ACC112 (cell line): Measurements from ENCODE around the gene FBXL17.

ENCODE experiments used
- H2AFZ ChIP-seq: fragments of 200-600 bp; sonication (generic); one replicate; pipeline ENCODE4 v1.6.0; 2017; ENCODE audit warnings: antibody characterized with exemption, low read length; ENCODE audit not compliant: unreplicated experiment
- H3K27ac ChIP-seq: fragments of 200-600 bp; sonication (generic); 2 replicates; pipeline ENCODE4 v1.5.1; 2014; ENCODE audit warnings: low read depth, mild to moderate bottlenecking, antibody characterized with exemption, low read length, moderate library complexity
- H3K27me3 ChIP-seq: fragments of 200-600 bp; sonication (generic); 2 replicates; pipeline ENCODE4 v1.6.1; 2014; ENCODE audit warnings: mild to moderate bottlenecking, antibody characterized with exemption, low read length, moderate library complexity, mixed read lengths; ENCODE audit not compliant: insufficient read depth
- H3K36me3 ChIP-seq: fragments of 200-600 bp; sonication (generic); 2 replicates; pipeline ENCODE4 v1.6.1; 2016; ENCODE audit warnings: mild to moderate bottlenecking, antibody characterized with exemption, low read length, moderate library complexity, mixed read lengths; ENCODE audit not compliant: insufficient read depth
- H3K4me1 ChIP-seq: fragments of 200-600 bp; sonication (generic); one replicate; pipeline ENCODE4 v1.6.1; 2016; ENCODE audit warnings: low read length, mixed read lengths; ENCODE audit not compliant: insufficient read depth, unreplicated experiment, control insufficient read depth
- H3K4me3 ChIP-seq: fragments of 200-600 bp; sonication (generic); 2 replicates; pipeline ENCODE4 v1.5.1; 2014; ENCODE audit warnings: mild to moderate bottlenecking, low read depth, low read length
- H3K79me2 ChIP-seq: fragments of 200-600 bp; sonication (generic); one replicate; pipeline ENCODE4 v1.6.0; 2016; ENCODE audit warnings: low read length; ENCODE audit not compliant: control insufficient read depth, unreplicated experiment, insufficient read depth

FBXL17 gene

DNA sequence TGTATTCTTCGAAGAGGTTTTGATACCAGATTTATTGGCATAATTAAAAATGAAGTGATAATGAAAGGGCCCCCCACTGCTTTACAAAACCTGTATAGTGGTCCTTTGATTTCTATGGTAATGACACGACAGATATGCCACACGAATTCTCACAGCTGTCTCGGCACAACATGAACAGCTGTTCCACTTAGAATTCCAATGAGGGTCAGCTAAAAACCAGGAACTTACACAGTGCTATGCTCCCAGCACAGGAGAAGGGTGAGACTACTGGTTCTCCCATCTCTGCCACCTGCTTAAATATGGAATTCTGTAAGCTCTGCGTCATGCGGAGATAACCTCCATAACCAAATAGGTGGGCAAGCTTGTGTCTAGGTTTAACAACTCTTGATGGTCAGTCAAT lies 528.2 kb downstream of the FBXL17 start:
- Histone ChIP-seq H3K4me1 (no peaks in the 10 kb centered on the region), H3K27me3 (no peaks in the 10 kb centered on the region), H3K4me3 (no peak overlapping the region), H3K27ac (no peak overlapping the region), H3K79me2 (no peaks in the 10 kb centered on the region), H2AFZ (no peak overlapping the region), H3K36me3 (no peaks in the 10 kb centered on the region)

DNA sequence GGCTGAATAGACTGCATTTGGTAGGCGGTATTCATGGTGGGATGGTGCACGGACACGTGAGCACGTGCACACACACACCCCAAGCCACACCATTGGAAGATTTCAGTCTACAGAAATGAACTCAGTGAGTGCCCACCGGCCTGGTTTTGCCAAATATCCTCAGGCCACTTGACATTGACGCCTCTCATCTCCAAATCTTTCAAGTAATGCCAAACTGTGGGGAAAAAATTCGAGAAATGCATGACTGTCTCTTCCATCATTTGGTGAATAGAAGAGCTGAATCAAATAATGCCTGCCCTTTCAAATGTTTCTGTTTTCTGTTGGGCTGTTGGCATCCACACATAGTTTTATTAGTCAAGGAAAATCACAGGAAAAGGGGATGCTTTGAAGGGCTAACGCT lies 528.9 kb downstream of the FBXL17 start:
- Histone ChIP-seq H2AFZ (no peak overlapping the region), H3K36me3 (no peaks in the 10 kb centered on the region), H3K4me3 (no peak overlapping the region), H3K27me3 (no peaks in the 10 kb centered on the region), H3K4me1 (no peaks in the 10 kb centered on the region), H3K79me2 (no peaks in the 10 kb centered on the region), H3K27ac (no peak overlapping the region)

DNA sequence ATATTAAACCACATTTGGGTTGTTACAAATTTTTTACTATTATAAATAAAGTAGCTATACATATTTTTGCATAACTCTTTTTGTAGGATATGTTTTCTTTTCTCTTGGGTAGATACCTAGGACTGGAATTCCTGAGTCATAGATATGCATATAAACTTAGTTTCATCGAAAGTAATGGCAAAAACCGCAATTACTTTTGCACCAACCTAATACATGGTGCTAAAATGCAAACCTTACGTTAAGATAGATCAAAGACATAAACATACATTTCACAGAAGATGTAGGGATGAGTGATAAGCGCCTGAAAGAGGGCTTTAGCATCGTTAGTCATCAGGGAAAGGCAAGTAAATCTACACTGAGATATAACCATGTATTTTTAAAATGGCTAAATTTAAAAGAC lies 532.8 kb downstream of the FBXL17 start:
- Histone ChIP-seq H3K36me3 (no peaks in the 10 kb centered on the region), H3K27ac (no peak overlapping the region), H3K4me3 (no peak overlapping the region), H3K79me2 (no peaks in the 10 kb centered on the region), H3K27me3 (peaks cover 18% of the 10 kb centered on the region), H3K4me1 (no peaks in the 10 kb centered on the region), H2AFZ (no peak overlapping the region)

DNA sequence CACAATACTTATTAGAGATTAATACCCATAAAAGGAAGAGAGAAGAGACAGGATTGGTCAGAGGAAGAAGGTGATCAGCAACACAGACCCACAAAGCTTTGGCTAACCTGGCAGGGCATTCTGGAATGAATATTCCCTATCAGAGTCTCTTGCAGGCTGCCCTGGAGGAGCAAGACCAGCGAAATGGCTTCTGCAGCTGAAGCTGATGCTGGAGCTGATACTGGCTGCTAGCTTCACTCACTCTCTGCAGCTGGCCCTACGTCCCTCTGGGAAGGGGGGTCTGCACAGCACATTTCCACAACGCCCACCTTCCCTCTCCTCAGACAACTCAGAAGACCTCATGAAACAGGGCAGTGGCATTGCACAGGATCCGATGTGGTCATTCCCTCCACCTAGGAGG lies 541.3 kb downstream of the FBXL17 start:
- peaks cover 45% of the 10 kb centered on the region for H3K27me3 ChIP-seq
- no peaks in the 10 kb centered on the region for H3K36me3 ChIP-seq
- no peak overlapping the region for H3K4me3 ChIP-seq
- no peaks in the 10 kb centered on the region for H3K79me2 ChIP-seq
- H2AFZ ChIP-seq, result no peak overlapping the region
- H3K4me1 ChIP-seq, result no peaks in the 10 kb centered on the region
- no peak overlapping the region for H3K27ac ChIP-seq

DNA sequence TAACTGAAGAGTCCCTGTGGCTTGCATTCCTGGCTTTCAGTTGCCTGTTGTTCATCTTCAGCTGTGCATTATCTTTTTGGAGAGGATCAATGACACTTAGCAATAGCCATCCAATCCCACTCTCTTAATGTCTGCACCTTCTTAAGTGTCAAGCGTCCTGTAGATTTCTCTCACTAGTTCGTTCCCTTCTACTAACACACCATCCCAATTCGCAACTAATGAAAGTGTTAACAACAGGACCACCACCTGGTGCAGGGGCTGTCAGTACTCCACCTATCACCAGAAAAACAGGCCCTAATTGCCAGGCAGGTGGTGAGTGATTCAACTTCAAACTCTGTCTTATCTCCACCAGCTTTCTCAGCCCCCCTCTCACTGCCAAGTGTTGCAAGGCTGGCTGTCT lies 541.7 kb downstream of the FBXL17 start:
- H3K79me2 ChIP-seq, result no peaks in the 10 kb centered on the region
- no peak overlapping the region for H3K27ac ChIP-seq
- no peaks in the 10 kb centered on the region for H3K36me3 ChIP-seq
- peaks cover 41% of the 10 kb centered on the region for H3K27me3 ChIP-seq
- no peaks in the 10 kb centered on the region for H3K4me1 ChIP-seq
- H3K4me3 ChIP-seq, result no peak overlapping the region
- H2AFZ ChIP-seq, result no peak overlapping the region

DNA sequence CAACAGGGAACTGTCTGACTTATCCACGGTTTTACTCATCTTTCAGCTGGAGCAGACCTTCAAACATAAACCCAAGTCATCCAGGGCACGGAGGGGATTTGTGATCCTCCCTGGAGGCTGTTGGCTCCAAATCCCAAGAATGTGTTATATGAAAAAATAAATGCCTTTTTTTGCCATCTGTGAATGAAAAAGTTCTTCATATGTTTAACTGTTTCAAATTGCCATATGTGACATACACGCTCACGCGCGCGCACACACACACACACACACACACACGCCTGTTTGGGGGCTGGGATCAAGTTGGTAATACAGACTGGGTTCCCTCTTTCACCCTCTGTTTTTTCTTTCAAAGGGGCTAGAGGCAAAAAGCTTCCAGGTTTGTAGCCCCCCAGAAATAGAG lies 546.8 kb downstream of the FBXL17 start:
- no peaks in the 10 kb centered on the region for H3K4me1 ChIP-seq
- H3K36me3 ChIP-seq, result no peaks in the 10 kb centered on the region
- peaks cover 8% of the 10 kb centered on the region; the same call in 1 of the 2 replicates for H3K27me3 ChIP-seq
- no peak overlapping the region for H2AFZ ChIP-seq
- no peak overlapping the region for H3K4me3 ChIP-seq
- H3K27ac ChIP-seq, result no peak overlapping the region
- H3K79me2 ChIP-seq, result no peaks in the 10 kb centered on the region

DNA sequence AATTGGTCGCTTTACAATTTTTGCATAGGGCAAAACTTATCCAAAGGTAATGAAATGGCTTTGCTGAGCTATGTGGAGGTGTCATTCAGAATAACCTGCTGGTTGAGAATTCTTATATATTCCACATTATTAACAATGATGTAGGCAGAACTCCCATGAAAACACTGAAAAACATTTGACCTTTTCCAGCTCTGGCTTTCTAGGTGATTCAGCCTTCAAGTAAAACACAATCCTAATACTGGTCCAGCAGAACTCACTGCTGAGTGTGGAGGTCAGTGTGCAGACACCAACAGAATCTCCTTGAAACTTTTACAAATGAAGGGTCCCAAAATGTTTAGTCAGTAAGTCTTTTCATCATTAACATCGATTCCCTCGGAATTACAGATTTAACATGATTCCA lies 549.2 kb downstream of the FBXL17 start:
- no peak overlapping the region for H3K27ac ChIP-seq
- no peaks in the 10 kb centered on the region for H3K4me1 ChIP-seq
- peaks cover 8% of the 10 kb centered on the region; the same call in 1 of the 2 replicates for H3K27me3 ChIP-seq
- no peak overlapping the region for H2AFZ ChIP-seq
- no peak overlapping the region for H3K4me3 ChIP-seq
- no peaks in the 10 kb centered on the region for H3K79me2 ChIP-seq
- no peaks in the 10 kb centered on the region for H3K36me3 ChIP-seq

DNA sequence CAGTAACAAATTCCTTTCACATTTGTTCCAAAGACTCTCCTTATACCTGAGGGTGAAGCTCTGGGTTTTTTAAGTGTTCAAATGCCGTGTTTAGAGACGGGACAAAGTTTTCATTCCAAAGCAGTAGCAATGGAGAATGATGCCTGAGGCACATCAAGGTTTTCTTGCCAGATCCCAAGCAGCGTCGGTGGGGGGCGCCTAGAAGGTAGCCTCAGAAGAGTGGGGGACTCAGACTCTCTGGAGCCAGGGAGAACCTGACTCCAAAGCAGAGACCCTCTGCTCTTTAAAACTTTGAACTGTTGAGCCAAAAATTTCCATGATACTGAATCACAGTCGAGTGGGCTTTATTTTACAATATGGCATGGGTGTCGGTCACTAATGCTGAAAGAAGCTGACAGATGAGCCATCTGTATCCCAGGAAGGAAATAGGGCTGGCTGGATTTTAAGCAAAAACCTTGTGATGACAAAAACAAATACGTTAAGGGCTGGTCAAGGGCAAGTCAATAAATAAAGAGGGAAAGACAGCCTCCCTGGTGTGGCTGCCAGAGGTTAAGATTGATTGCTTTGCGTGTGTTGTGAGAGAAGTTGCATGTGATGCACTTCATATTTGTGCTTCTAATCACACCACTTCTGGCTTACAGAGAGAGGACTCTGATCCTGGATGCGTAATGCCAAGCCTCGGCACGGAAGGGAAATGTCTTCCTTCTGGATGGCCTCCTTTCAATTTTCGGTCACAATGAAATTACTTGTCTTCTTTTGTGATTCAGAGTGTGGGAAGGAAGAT lies 550.1 kb downstream of the FBXL17 start:
- Histone ChIP-seq H3K27me3 (peaks cover 8% of the 10 kb centered on the region; the same call in 1 of the 2 replicates), H3K36me3 (no peaks in the 10 kb centered on the region), H3K4me1 (no peaks in the 10 kb centered on the region), H2AFZ (peak overlapping the region; percentile 3), H3K27ac (no peak overlapping the region), H3K4me3 (no peak overlapping the region), H3K79me2 (no peaks in the 10 kb centered on the region)

DNA sequence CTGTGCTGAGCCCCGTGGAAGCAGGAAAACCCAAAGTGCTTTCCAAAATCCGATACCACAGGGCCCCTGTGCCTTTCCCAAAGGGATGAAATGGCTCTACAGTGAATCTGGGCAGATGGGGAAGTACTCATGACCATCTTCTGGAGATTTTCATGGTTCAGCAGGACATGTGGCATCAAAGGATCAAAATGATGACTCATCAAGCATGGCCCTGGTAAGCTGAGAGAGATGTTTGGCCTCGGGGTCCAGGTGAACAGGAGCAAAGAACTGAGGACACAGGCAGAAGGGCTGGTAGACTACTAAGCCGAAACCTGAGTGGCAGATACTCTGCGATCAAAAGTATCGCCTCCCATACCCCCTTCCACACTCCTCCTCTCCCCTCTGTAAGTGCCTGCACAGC lies 551.1 kb downstream of the FBXL17 start:
- no peaks in the 10 kb centered on the region for H3K36me3 ChIP-seq
- no peak overlapping the region for H3K4me3 ChIP-seq
- no peak overlapping the region for H3K27ac ChIP-seq
- H2AFZ ChIP-seq, result no peak overlapping the region
- no peaks in the 10 kb centered on the region for H3K79me2 ChIP-seq
- H3K27me3 ChIP-seq, result peaks cover 6% of the 10 kb centered on the region; the same call in 1 of the 2 replicates
- H3K4me1 ChIP-seq, result no peaks in the 10 kb centered on the region

DNA sequence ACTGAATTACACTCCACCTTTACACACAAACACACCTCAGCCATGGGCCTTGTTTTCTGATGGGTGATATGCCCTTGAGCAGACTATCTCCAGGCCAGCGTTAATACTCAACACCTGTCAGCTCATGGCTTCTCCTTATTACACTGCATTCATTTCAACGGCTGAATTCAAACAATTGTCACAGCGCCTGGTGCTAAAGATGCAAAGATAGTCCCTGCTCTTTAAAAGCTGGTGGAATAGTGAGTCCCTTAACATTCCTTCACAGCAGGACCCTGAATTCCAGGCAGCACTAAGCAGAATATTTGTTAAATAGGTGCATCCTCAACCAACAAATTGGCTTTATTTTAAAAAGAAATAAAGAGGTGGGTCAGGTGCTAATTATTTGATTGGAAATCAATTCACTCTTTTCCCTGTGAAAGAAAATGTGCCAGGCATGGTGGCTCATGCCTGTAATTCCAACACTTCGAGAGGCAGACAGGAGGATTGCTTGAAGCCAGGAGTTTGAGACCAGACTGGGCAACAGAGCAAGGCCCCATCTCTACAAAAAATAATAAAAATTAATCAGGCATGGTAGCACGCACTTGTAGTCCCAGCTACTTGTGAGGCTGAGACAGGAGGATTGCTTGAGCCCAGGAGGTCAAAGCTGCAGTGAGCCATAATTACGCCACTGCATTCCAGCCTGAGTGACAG lies 555.4 kb downstream of the FBXL17 start:
- Histone ChIP-seq H3K4me1 (no peaks in the 10 kb centered on the region), H3K27me3 (no peaks in the 10 kb centered on the region), H3K36me3 (no peaks in the 10 kb centered on the region), H3K4me3 (no peak overlapping the region), H2AFZ (no peak overlapping the region), H3K79me2 (no peaks in the 10 kb centered on the region), H3K27ac (no peak overlapping the region)

DNA sequence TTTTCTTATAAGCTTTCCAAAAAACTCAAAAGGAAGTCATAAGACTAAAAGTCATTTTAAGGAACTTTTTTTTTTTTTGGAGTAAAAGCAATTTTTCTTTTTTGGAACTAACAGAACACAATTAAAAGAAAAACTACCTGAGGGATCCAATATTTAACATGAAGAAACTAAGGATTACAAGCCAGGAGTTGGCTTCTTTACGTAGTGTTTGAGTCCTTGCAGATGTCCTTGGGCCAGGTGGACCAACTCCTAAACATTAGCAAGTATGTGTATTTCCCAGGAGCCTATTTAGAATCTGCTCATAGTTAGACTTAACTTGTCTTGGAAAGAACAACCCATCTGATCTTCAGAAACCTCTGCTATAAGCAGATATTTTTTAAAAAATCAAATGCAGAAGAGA lies 557.1 kb downstream of the FBXL17 start:
- no peak overlapping the region for H3K27ac ChIP-seq
- no peak overlapping the region for H3K4me3 ChIP-seq
- no peaks in the 10 kb centered on the region for H3K4me1 ChIP-seq
- no peaks in the 10 kb centered on the region for H3K79me2 ChIP-seq
- no peaks in the 10 kb centered on the region for H3K36me3 ChIP-seq
- no peak overlapping the region for H2AFZ ChIP-seq
- no peaks in the 10 kb centered on the region for H3K27me3 ChIP-seq
